ENCODE results near the gene STAMBPL1.

STAMBPL1 gene

DNA sequence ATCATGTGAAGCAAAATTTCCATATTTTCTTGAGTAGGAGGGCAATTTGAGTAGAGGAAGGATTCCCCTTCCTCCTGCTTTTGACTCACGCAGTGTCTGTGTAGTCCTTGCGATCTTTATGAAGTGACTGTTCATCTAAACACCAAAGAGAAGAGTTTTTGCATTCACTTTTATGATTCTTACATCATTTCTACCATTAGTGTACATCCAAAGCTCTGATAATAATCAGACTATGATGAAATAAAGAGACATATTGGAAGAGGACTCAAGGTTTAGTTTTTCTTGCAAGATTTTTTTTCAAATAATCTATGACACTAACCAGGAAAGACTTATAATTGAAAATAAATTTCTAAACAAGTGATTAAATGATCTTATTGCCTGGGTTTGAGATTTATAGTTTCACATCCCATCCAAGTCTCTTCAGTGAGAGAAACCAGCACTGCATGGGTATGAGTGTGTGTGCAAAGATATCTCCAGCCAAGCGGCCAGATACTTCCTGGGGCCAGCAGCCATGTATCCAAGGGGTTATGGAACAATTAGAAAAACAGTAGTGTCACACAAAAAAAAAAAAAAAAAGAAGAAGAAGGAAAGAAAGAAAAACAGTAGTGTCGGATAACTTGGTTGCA is 74.5 kb downstream of the STAMBPL1 start:
- DNase-seq, result no peak

- no peak for DNase-seq
Measured at GRCh38 chr10:88957381-88957780, 77.3 kb downstream of the STAMBPL1 start.

- DNase-seq, result no peak
Measured at GRCh38 chr10:88958721-88959120, 78.7 kb downstream of the STAMBPL1 start.

DNA sequence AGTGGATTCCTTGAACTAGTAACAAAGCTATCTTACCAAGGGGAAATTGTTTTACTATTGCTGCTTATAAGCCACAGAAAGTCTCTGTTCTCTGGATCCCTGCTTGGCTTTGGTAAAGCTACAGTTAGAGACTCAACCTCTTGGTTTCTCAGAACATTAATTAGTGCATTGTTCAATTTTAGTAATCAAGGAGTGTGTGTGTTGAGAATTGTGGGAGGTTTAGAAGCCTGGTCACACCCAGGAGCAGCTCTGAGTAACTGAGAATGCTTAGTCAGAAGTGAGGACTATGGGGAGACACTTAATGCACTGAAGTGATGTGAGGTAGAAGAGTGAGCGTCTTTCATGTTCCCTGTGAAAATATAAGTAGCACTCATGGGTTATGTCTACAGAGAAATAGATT is 80.8 kb downstream of the STAMBPL1 start:
- no peak for DNase-seq

GRCh38 chr10:88961266-88961665 is 81.2 kb downstream of the STAMBPL1 start:
- no peak for DNase-seq

DNA sequence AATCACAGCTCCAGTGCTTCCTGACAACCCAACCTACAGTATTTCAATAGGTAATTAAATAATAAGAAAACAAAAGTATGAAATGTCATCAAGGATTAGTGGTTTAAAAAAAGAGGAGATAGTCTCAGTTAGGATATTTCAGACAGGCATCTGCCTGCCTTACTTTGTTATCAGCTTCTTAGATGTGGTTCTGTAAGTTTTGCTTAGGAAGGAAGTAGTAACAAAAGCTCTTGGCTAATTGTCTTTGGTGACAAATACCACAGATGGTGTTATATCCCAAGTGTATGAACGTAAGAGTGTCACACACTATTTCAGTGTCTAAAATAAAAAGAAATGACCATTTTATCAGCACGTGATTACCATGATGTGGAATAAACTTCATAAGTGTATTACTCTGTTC is 82.3 kb downstream of the STAMBPL1 start:
- DNase-seq, result no peak

DNA sequence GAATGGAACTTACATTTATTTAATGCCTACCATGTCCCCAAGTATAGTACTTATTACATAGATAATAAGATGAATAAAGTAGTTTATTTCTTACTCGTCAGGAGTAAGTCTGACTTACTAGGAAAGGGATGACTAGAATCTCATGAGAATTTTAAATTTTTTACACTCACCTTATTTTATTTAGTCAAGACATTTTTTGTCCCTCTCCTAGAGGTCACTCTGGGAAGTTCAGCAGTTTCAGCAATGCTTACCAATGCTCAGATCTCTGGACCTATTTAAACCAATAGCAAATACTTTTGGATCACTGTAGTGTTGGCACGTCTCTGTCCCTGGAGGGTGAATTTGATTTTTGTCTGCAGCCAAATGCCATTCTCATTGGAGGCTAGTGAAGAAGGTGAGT is 83.3 kb downstream of the STAMBPL1 start:
- DNase-seq, result no peak

GRCh38 chr10:88964360-88964759 is 84.3 kb downstream of the STAMBPL1 start:
- DNase-seq, result no peak

DNA sequence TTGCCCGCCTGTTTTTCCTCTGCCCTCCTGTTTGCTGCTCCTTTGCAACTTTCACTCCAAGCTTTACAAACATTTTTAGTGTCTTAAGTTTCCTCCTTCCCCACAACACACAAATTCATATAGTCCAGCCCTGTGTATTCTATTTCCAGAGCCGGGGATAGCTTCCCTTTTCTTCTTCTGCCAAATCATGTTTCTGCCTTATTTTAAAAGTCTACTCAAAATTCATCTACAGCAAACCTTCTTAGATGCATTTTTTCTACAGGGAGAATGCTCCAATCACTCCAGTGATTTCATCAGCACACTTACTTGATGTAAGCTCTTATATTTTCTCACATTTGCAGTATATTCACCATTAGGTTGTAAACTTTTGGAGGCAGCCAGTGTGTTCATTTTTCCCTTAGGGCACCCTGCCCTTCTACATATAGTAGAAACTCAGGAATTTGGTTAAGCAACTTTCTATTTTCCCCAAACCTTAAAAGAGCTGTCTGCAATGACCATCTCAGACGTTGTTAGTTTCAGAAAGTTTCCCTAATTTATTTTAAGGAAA is 84.9 kb downstream of the STAMBPL1 start:
- DNase-seq, result no peak

DNA sequence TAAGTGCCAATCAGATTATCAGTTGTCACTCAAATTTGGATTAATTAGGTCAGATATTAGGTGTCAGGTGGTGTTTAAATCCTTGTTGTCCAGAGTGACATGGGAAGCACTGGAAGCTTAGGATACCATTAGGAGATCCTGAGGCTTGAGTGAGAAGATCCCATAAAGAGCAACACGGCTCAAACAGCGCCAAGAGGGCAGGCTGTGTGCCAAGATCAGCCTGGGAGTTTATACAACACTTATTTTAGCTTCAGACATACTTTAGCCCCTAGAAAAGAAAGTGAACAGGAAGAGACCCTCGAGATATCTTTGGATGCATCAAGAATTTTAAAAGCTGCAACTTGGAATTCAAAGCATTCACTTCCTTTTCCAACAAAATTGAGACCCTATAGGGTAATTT is 86.8 kb downstream of the STAMBPL1 start:
- DNase-seq, result no peak

- no peak for DNase-seq
Measured at GRCh38 chr10:88968391-88968790, 88.3 kb downstream of the STAMBPL1 start.

DNA sequence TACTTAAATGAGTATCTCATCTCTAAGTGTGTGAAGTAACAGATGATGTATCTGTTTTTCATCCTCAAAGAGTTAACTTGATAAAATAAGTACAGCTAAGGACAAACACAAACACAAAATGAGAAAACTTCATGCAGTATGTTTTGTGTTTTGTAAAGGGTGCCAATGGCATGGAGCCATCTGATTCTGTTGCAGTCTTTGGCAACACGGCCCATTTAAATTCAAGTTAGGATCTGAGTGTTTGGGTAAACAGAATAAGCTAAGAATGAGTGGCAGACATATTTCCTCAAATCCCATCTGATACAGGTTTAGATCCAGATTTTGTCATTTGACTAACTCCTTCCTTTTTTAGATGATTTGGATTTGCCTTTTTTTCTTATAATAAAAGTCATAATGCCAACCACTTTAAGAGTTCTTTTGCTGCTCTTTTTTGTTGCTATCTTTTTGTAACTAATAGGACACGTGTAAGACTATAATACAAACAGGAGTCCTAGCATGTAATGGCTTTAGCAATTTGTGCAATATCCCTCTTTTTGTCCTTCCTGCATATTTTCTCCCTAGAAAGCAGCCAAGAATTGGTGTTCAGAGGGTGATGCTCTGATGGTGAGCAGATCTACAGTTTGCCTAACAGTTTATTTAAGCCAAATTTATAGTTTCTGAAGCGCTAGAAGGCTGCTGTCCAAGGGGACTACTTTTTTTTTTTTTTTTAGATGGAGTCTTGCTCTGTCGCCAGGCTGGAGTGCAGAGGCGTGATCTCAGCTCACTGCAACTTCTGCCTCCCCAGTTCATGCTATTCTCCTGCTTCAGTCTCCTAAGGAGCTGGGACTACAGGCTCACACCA is 91.4 kb downstream of the STAMBPL1 start:
- no peak for DNase-seq

All from NCI-H524 (cell line).